Breast epithelium (tissue), 4 donors: Measurements from ENCODE around the gene AKAP8L. TPM values are rescaled to one million over a fixed set of nuclear protein-coding genes. Genes with fewer than 3 reads are reported as not detected.

Experiments
- DNase-seq, 2 donors: peaks; one replicate each; pipeline ENCODE4 v3.0.0-alpha.2; 2019; ENCODE audit warnings: low spot score in 2 of 2
- H3K27ac ChIP-seq, 2 donors: fragments of 200-600 bp; sonication (generic) in 1 of 2; one replicate each; pipeline ENCODE4 v1.5.1; 2016 to 2019; ENCODE audit warnings: mild to moderate bottlenecking in 1 of 2
- H3K27me3 ChIP-seq, 2 donors: fragments of 200-600 bp; sonication (generic) in 1 of 2; one replicate each; pipeline versions ENCODE4 v1.5.1 to v1.6.0; 2017 to 2019; ENCODE audit warnings: control low read depth in 1 of 2, mild to moderate bottlenecking in 1 of 2
- H3K36me3 ChIP-seq: fragments of 200-600 bp; one replicate; pipeline ENCODE4 v1.5.1; 2019
- H3K4me1 ChIP-seq, 2 donors: fragments of 200-600 bp; sonication (generic); one replicate each; pipeline ENCODE4 v1.5.1; 2016 to 2019; ENCODE audit warnings: control low read depth in 1 of 2
- H3K4me3 ChIP-seq, 3 donors: fragments of 200-600 bp; sonication (generic); 1 replicate in 2 of 3; 2 replicates in 1 of 3; pipeline ENCODE4 v1.5.1; 2016 to 2019; ENCODE audit warnings: mild to moderate bottlenecking in 3 of 3, moderate library complexity in 2 of 3
- H3K9me3 ChIP-seq, 2 donors: fragments of 200-600 bp; sonication (generic) in 1 of 2; one replicate each; pipeline ENCODE4 v1.5.1; 2016 to 2019; ENCODE audit warnings: control low read depth in 1 of 2
- CTCF ChIP-seq, 3 donors: fragments of 450-650 bp; IDR thresholded peaks; one replicate each; pipeline ENCODE4 v1.5.1; 2016 to 2017; ENCODE audit warnings: antibody characterized with exemption in 3 of 3, mild to moderate bottlenecking in 3 of 3, moderate library complexity in 3 of 3
- POLR2A ChIP-seq: fragments of 450-650 bp; IDR thresholded peaks from one replicate; pipeline ENCODE4 v1.6.1; 2016; ENCODE audit warnings: antibody characterized with exemption, mild to moderate bottlenecking, moderate library complexity
- POLR2AphosphoS5 ChIP-seq, 3 donors: sonication (generic); formaldehyde crosslinking; IDR thresholded peaks; one replicate each; pipeline ENCODE4 v1.6.1; 2017; ENCODE audit warnings: antibody characterized with exemption in 3 of 3
- intact Hi-C: fragments of 100-400 bp; cut with DNase I; formaldehyde crosslinking; loops from one replicate; pipeline ENCODE4 v1.15.1; 2023; ENCODE audit warnings: low total_unique reads
- total RNA-seq, 3 donors: library from RNA; depleted of rRNA; stranded (reverse); fragments of >200 nt; gene quantifications; one replicate each; pipeline ENCODE4 v1.1.0, GENCODE V29; 2016

Gene AKAP8L
- total RNA-seq, 3 donors from 2014 or later, result 77.6 to 141 (median 122) TPM

- Histone ChIP-seq H3K9me3 (no peaks in the 10 kb centered on the region), H3K27me3 (no peaks in the 10 kb centered on the region), H3K4me1 (no peaks in the 10 kb centered on the region), H3K27ac (peak overlapping the region in 1 of 2 donors; percentile 90), H3K4me3 (no peak overlapping the region), H3K36me3 (no peaks in the 10 kb centered on the region)
- no peak for DNase-seq
- intact Hi-C loops, result no loop called here
- no peak for TF ChIP-seq CTCF (IDR thresholded peaks at IDR 0.05)
- no peak for TF ChIP-seq POLR2A
- TF ChIP-seq POLR2AphosphoS5 (IDR thresholded peaks at IDR 0.05), result no peak
Measured at GRCh38 chr19:15448044-15448777, 29.4 kb upstream of the AKAP8L start.

GRCh38 chr19:15447057-15447456, 28.3 kb upstream of the AKAP8L start:
- no peaks in the 10 kb centered on the region for H3K27me3 ChIP-seq
- H3K4me1 ChIP-seq, result no peaks in the 10 kb centered on the region
- no peak for TF ChIP-seq POLR2AphosphoS5 (IDR thresholded peaks at IDR 0.05)
- TF ChIP-seq POLR2A, result no peak
- TF ChIP-seq CTCF (IDR thresholded peaks at IDR 0.05), result no peak
- H3K27ac ChIP-seq, result no peak overlapping the region
- intact Hi-C loops, result loop anchor here (1.0 kb wide), 1 partner anchor 37 kb away; no protein-coding TSS in a partner anchor
- H3K9me3 ChIP-seq, result no peaks in the 10 kb centered on the region
- no peaks in the 10 kb centered on the region for H3K36me3 ChIP-seq
- no peak for DNase-seq
- no peak overlapping the region for H3K4me3 ChIP-seq

GRCh38 chr19:15445807-15446376, 27.1 kb upstream of the AKAP8L start:
- Histone ChIP-seq H3K9me3 (no peaks in the 10 kb centered on the region), H3K4me1 (no peaks in the 10 kb centered on the region), H3K27ac (no peak overlapping the region), H3K36me3 (no peaks in the 10 kb centered on the region), H3K4me3 (no peak overlapping the region), H3K27me3 (no peaks in the 10 kb centered on the region)
- intact Hi-C loops, result no loop called here
- DNase-seq, result no peak
- TF ChIP-seq POLR2A (no peak), POLR2AphosphoS5 (IDR thresholded peaks at IDR 0.05) (no peak)

GRCh38 chr19:15445227-15445605, 26.4 kb upstream of the AKAP8L start:
- no peaks in the 10 kb centered on the region for H3K36me3 ChIP-seq
- H3K27ac ChIP-seq, result no peak overlapping the region
- DNase-seq, result no peak
- no peaks in the 10 kb centered on the region for H3K27me3 ChIP-seq
- no peak for TF ChIP-seq POLR2A
- TF ChIP-seq CTCF (IDR thresholded peaks at IDR 0.05), result no peak
- no peak for TF ChIP-seq POLR2AphosphoS5 (IDR thresholded peaks at IDR 0.05)
- no peaks in the 10 kb centered on the region for H3K4me1 ChIP-seq
- no peak overlapping the region for H3K4me3 ChIP-seq
- H3K9me3 ChIP-seq, result no peaks in the 10 kb centered on the region
- intact Hi-C loops, result no loop called here

GRCh38 chr19:15444505-15445226, 25.9 kb upstream of the AKAP8L start:
- intact Hi-C loops, result no loop called here
- Histone ChIP-seq H3K27me3 (no peaks in the 10 kb centered on the region), H3K4me1 (no peaks in the 10 kb centered on the region), H3K9me3 (no peaks in the 10 kb centered on the region), H3K36me3 (no peaks in the 10 kb centered on the region), H3K4me3 (no peak overlapping the region), H3K27ac (no peak overlapping the region)
- no peak for TF ChIP-seq POLR2AphosphoS5 (IDR thresholded peaks at IDR 0.05)
- no peak for TF ChIP-seq CTCF (IDR thresholded peaks at IDR 0.05)
- no peak for TF ChIP-seq POLR2A
- DNase-seq, result no peak
